Left lobe of liver (tissue), 2 donors: ENCODE results near the gene NEGR1. TPM values are rescaled to one million over a fixed set of nuclear protein-coding genes. Genes with fewer than 3 reads are reported as not detected.

Experiments used
- ATAC-seq: fragments of 200-7000 bp; cut with Tn5 transposase; one replicate; pipeline ENCODE4 v1.9.1; 2020; ENCODE audit warnings: mild to moderate bottlenecking, moderate library complexity
- DNase-seq: peaks from one replicate; pipeline ENCODE4 v3.0.0-alpha.2; 2020; ENCODE audit warnings: low spot score
- total RNA-seq: library from RNA; stranded (reverse); gene quantifications from one replicate; pipeline ENCODE4 v1.2.1, GENCODE V29; 2021
- donor health status: DM: no; HTN: no; CAD: no; lungs with moderate emphysema.
- donor health status: DM: no; HTN: yes; CAD: no.

The NEGR1 gene
- total RNA-seq, 1 donor from 2014 or later, result 0.20 TPM

DNA sequence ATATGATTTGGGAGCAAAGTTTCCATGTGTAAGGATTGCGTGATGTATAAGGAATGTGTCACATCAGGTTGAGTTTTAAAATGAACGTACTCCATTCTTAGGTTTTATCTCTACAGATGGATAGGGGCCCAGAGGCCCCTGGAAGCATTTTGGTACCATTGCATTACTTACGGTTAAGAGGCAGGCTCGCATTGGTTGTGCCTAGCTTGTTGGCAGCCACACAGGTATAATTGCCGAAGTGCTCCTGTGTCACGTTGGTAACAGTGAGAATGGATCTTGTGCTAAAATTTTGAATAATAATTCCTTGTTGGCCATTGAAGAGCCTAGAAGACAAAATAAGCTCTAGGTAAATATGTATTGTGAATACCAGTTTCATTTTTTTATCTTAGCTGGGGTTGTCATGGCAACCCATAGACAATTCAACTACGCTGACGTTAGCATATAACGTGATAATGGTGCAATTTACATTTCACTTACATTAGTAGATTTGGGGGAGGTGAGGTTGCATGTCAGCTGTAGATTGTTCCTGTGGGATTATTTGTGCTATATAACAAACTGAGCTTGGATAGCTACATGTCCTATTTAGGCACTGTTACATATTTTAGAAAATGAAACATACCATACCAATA is 689.6 kb downstream of the NEGR1 start:
- no peak for DNase-seq

DNA sequence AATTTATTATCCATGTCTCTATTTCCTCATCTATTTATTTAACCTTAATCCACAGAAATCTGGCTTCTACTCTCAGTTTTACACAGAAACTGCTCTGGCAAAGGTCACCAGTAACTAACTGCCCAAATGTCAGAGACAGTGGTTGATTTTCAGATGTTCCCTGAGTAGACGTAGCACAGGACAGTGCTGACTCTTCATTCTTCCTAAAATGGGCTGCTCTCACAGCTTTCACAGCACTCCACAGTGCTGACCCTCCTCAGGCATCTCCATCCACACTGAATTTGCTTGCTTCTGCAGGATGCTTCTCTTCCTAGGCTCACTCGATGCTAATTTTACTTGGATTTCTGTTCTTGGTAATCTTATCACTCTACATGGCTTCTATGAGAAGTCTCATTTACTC is 693.3 kb downstream of the NEGR1 start:
- no peak for ATAC-seq
- DNase-seq, result no peak

More for the DNA sequence above, 689.6 kb downstream of the NEGR1 start:
- ATAC-seq, result no peak

DNA sequence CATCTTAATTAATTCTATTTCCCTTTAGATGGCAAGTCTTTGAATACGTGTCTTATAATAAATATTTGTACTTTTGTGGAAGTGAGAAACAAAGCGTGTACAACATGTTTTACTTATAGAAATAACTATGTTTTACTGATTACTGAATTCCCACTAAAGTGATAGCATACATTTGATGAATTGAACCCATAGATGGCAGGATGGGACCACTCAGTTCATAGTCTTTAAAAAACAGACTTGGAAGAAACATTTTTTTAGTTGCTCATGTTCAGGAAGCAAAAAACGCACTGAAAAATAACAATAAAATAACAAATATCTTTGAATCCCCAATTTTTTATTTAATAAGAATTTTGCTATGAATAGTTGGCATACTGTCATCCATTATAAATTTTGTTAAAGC is 694.4 kb downstream of the NEGR1 start:
- no peak for DNase-seq
- no peak for ATAC-seq

DNA sequence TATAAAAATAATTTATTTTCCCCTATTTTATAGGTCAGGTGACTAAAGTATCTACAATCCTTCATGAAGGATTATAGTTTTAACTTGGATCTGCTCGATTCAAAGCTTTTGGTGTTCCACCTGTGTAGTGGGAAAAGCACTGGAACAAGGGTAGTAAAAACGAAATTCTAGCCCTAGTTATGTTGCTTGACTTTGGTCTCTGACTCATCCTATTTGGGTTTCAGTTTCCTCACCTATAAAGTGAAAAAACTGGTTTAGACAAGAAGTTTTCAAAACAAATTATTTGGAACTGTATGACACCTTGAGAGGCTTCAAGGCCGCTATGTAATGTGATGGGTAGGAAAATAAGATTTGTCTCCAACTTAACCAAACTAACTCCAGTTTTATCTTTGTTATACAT is 696.3 kb downstream of the NEGR1 start:
- ATAC-seq, result no peak
- DNase-seq, result no peak

DNA sequence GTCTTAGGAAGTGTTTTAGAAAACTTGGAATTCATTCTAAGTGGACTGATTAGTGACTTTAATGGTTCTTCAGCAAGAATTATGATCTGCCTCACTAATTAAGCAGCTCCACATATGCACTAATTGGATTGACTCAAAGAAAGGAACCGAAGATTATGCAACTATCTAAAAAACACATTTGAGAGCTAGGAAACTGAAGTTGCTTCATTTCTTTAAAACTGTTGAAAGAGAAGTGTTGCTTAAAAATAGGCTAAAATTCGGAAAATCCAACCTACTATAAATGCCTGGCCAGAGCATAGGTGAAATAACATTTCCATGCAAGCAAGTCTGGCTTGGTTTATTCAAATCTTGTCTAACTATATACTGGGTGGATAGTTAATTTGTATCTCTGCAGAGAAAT is 698.6 kb downstream of the NEGR1 start:
- DNase-seq, result no peak
- no peak for ATAC-seq

DNA sequence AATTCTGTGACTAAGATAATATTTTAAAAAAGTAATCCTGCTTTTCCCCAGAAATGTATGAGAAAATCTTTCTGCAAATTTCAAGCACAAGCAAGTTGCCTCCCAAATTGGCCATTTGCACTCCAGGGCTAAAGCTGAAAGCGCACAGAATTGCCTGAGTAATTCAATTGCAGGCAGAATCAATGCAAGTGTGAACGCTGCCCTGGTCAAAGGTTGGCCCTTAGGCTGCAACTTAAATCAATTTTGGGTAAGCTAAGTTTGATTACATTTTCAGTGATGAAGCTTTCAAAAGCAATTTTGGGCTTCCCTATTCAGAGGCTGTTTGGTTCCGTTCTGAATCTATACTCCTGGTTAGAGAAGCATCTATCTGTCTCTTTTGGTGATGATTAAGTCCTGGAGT is 699.7 kb downstream of the NEGR1 start:
- DNase-seq (no peak), ATAC-seq (no peak)

DNA sequence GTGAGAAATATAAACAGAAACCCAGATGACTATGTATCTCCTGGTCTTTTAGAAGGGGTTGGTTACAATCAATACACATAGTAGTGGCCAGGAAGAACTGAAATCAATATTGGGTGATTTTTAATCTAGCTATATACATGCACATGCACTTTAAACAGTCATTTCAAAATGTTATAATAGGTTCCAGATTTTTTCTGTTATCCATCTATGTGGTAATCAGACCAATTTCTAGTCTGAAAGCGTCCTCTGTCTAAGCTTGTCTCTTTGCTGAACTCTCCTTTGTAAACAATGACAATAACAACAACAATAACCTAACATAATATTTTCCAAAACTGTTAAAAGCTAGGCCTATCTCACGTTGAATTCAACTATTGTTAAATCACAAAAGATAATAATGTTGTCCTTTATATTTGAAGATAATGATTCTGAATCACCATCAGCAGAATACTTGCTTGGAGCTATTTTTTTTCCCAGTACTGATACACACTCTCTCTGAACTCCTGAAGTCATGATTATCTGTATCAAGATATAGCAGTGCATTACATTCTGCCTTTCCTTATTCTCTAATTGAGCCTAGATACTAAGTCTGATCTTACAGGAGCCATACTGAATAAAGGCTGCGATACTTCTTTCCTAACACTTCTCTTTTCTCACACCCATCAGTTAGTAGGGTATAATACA is 704.7 kb downstream of the NEGR1 start:
- DNase-seq (no peak), ATAC-seq (no peak)

DNA sequence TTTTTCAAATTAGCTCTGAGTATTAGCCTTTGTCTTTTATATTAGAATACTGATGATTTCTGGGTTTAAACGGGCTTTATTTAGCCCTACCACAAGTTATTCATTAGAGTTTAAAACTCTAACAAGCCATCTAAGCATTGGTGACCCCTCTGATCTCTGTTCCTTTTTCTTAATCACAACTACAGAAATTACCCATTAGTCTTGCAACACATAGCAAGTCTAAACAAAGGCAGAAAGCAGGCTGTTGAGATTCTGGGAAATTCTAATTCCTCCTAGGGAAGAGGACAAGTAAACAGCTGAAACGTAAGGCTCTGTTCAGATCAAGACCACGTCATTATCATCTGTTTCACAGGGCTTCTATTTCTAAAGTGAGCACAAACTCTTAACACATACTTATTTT is 710.3 kb downstream of the NEGR1 start:
- ATAC-seq (no peak), DNase-seq (no peak)

DNA sequence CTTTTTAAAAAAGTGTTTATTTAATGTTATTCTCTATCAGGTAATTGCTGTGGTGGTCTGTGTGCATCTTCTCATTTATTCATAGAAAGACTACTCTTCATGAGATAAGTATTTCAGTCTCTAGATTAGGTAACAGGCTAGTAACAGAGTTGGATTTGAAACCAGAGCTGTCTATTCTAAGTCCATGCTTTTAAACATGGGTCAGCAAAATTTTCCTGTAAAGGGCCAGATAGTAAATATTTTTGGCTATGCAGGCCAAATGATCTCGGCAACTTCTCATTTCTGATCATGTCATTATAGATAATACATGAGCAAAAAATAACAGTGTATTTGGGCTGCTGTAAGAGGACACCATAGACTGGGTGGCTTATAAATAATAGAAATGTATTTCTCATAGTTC is 715.9 kb downstream of the NEGR1 start:
- no peak for ATAC-seq

DNA sequence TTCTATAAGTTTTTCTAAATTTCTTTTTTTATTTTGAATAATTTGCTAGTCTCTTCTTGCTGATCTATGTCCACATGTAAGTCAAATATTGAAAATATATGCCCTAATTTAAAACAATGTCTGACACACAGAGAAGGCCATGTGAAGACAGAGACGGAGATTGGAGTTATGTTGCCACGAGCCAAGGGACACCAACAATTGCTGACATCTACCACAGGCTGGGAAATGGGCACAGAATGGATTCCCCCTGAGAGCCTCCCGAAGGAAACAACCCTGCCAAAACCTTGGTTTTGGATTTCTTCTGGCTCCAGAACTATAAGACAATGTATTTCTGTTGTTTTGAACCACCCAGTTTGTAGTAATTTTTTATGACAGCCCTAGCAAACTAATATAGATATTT is 716.5 kb downstream of the NEGR1 start:
- ATAC-seq (no peak), DNase-seq (no peak)

More for the DNA sequence above, 715.9 kb downstream of the NEGR1 start:
- no peak for DNase-seq

DNA sequence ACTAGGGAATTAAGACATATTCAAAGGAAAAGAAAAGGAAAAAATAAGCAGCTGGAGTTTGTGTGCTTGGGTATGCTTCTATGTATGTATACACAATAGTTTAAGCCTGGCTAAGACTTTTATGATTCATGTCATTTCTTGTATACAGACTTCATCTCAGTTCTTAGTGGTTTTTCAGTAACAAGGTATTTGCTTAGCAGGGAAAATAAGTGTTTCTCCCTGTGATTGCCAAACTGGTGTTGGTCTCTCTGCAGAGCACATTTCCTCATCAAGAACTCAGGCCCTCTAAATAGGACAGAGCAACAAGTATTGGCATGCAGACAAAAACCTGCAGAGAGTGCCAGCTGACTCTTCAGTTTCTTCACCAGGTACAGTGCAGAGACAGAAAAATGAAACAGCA is 717.1 kb downstream of the NEGR1 start:
- ATAC-seq (no peak), DNase-seq (no peak)

DNA sequence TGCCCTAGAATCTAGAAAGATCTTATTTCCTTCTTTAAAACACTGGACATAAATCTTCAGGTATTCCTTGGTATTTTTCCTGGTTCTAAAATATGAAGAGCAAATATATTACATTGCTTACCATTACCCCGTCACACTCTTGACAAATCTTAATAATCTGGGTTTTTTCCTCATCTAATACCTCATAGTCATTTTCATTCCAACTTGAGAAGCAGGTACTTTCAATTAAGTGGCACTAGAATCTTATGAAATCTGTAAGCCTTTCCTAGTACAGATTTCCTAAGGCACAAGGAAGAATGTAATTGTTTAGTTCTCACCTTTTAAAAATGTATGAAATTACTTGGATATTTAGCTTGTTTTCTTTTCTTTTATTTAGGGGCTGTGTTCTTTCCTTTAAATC is 720.0 kb downstream of the NEGR1 start:
- ATAC-seq, result no peak
- no peak for DNase-seq

DNA sequence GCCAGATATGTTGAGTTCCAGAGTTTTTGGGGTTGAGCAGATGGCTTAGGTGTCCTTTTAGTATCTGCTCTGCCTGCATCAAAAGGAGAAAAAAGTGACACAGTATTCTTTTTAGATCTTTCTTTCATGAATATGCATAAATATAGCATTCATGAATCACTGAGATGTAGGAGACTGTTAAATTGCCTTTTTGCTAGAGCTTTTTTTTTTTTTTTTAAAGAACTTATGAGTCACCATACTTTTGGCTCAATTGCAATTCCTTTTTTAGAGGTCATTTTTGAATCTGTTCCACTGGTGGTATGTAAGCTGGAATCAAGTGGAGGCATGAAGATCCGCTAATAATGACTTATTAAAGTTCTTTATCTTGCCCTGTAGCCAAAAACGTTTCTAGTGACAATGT is 720.6 kb downstream of the NEGR1 start:
- ATAC-seq, result no peak
- DNase-seq, result no peak

DNA sequence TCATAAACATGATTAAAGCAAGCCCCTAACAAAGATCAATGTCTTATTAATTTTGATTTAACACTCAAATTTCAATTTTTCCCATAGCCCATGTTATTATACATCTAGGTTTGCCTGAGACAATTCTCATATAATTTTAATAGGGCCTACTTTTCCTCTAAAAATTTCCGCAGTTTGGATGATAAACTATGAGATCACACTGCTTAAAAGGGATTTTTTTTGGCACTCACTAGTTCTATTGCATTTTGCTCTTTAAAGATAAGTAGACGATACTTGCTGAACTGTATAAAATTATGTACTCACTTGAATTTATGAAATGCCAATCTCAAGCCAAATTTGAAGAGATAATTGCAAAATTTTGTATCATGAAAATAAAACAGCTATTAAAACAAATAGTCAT is 721.1 kb downstream of the NEGR1 start:
- no peak for ATAC-seq

DNA sequence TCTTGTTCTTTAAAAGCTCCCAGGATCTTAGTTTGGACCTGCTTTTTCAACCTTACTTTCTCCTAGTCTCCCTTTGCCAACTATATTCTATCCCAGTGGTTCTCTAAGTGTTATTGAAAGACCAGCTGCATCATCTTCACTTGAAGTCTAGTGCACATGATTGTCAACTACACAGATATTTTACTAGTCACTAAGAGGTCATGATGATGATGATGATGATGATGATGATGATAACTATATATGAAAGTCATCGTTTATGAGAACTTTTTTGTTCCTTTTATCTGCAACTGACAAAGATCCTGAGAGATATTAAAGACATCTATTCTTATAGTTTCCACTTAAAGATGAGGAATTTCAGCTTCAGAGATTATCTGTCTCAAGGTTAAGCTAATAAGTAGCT is 722.5 kb downstream of the NEGR1 start:
- DNase-seq (no peak), ATAC-seq (no peak)

More for the DNA sequence above, 721.1 kb downstream of the NEGR1 start:
- DNase-seq, result no peak

DNA sequence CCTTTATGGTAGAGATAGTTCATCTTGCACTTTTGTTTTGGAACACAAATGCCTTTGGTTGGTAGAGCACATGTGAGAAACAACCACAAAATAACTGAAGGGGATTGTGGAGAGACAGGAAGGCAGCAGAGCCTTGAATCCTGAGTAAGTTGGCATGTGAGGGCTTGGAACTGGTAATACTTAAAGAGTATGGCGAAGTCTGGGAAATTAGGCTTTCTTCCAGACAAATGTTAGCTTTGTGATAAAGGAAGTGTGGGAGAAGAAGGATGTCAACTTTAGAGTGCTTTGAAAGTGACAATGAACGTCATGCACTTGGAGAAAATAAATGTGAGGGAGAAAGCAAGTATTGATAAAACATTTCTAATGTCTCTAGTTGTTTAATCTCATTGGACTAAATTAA is 725.2 kb downstream of the NEGR1 start:
- DNase-seq (no peak), ATAC-seq (no peak)

DNA sequence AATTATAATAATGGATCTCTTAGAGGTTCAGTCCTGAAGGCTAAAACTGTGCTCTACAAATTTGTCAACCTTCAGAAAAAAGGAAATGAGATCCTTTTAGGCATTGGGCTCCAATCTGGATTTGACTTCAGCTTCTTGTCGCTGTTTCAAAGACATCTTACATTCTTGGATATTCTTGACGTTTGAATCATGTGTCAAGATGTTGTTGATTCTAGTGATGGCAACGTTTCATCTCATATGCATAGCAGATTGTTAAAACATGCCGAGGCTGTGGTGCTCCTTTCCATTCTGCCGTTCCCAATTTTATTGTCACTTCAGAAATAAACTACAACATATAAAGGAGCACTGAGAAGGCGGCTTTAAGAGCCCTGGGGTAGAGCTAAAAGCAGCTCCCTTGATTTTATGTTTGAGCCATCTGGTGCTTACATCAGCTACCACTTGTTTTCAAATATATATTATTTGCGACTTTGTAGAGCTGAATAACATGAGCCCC is 733.9 kb downstream of the NEGR1 start:
- DNase-seq (no peak), ATAC-seq (no peak)

DNA sequence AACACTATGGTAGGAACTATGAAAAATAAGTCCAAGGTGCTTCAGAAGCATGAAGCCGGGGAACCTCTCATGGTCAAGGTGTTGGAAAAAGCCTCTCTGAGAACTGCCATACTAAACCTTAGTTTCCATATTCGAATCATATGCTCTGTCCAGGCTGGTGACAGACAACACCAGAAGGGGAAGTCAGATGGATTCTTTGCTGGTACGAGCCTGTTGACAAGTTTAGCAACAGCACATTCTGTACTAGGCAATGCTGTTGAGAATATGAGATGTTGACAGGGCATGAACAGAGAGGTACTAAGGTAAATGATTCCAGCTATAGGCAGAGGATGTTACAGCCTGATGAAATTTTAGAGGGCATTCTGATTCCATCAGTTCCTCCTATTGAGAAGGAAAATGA is 740.2 kb downstream of the NEGR1 start:
- DNase-seq, result no peak
- no peak for ATAC-seq

DNA sequence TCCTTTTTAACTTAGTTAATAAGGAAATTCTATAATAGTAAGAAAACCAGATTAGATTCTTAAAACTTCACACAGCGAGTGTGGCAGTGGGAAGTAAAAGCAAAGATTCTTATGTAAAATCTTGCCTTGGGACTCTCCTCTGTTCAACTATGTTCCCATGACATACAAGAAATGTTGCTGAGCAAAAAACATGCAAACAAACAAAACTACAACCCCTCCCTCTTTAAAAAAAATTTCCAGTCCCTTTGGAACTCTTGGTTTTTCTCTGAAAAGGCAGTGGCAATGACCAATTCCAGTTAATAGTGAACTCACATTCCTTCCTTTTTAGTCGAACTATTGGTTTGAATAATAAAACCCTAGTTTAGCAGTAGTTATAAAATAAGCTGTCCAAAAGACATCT is 748.4 kb downstream of the NEGR1 start:
- DNase-seq (no peak), ATAC-seq (no peak)

DNA sequence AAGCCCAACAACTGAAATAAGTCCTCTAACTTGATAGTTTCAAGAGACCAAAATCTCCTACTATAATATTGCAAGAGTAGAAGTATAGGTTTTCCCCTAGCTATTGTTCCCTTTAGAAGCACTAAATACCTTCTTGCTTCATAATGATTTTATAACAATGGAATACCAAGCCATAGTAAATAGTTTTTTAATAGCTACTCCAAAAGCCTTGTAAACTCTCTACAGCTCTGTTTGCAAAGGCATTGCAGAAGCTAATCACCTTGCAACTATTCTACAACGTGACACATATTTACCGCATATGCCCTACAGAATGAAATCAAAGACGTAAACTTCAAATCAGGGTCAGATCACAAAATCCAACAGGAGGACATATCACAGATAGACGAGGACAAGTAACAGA is 750.0 kb downstream of the NEGR1 start:
- DNase-seq (no peak), ATAC-seq (no peak)

DNA sequence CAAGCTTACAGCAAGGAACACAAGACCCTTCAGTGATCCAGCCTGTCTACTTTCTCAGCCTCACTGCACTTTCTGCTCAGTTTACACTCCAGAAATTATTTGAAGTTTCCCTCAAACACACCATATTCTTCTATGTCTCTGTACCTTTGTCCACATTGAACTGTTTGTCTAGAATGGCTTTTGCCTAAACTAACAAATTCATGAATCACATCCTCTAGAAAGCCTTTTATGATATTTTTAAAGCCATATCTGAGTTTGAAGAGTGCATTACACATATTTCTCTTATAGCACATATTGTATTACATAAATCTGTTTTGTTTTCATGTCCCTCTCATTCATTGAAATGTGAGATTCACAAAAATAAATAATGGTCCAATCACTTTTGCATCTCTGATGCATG is 755.5 kb downstream of the NEGR1 start:
- DNase-seq, result no peak
- no peak for ATAC-seq

DNA sequence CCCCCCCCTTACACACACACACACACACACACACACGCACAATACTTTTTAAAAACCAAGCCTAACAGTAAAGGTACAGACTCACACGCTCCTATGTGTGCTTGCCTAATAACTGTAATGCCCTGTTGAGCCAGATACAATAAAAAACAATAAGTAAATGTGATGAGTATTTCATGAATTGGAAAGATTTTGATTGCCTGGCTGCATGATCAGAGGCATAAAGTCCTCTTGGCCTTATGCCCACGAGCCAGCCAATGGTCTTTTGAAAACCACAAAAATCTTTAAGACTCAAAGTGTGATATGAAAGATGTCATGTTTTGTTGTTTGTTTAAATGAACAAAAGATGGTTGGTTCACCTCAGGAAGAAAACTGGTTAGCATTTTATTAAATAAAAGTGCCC is 759.6 kb downstream of the NEGR1 start:
- DNase-seq, result no peak
- no peak for ATAC-seq
